ENCODE measurements around the gene GPHA2.

GPHA2 gene

GRCh38 chr11:64892838-64893193, 42.9 kb downstream of the GPHA2 start:
- TF ChIP-seq RAD21 (IDR thresholded peaks at IDR 0.05; ENCODE audit: low read depth) (no peak), NFIC (IDR thresholded peaks at IDR 0.05) (no peak), TCF12 (IDR thresholded peaks at IDR 0.05; ENCODE audit: low read depth) (no peak), EP300 (IDR thresholded peaks at IDR 0.05; ENCODE audit: borderline replicate concordance) (no peak), ZBTB7A (IDR thresholded peaks at IDR 0.05; ENCODE audit: low read depth) (no peak), FOXM1 (IDR thresholded peaks at IDR 0.05; ENCODE audit: borderline replicate concordance, low read depth) (no peak), CREB1 (IDR thresholded peaks at IDR 0.05; ENCODE audit: low read depth) (no peak), MAX (IDR thresholded peaks at IDR 0.05) (no peak), CEBPB (IDR thresholded peaks at IDR 0.05) (no peak), TEAD4 (IDR thresholded peaks at IDR 0.05) (no peak), YY1 (IDR thresholded peaks at IDR 0.05; ENCODE audit: low read depth) (no peak), TAF1 (IDR thresholded peaks at IDR 0.05; ENCODE audit: low read depth) (no peak), EGR1 (IDR thresholded peaks at IDR 0.05) (no peak)
- TF ChIP-seq, protein P1, sequence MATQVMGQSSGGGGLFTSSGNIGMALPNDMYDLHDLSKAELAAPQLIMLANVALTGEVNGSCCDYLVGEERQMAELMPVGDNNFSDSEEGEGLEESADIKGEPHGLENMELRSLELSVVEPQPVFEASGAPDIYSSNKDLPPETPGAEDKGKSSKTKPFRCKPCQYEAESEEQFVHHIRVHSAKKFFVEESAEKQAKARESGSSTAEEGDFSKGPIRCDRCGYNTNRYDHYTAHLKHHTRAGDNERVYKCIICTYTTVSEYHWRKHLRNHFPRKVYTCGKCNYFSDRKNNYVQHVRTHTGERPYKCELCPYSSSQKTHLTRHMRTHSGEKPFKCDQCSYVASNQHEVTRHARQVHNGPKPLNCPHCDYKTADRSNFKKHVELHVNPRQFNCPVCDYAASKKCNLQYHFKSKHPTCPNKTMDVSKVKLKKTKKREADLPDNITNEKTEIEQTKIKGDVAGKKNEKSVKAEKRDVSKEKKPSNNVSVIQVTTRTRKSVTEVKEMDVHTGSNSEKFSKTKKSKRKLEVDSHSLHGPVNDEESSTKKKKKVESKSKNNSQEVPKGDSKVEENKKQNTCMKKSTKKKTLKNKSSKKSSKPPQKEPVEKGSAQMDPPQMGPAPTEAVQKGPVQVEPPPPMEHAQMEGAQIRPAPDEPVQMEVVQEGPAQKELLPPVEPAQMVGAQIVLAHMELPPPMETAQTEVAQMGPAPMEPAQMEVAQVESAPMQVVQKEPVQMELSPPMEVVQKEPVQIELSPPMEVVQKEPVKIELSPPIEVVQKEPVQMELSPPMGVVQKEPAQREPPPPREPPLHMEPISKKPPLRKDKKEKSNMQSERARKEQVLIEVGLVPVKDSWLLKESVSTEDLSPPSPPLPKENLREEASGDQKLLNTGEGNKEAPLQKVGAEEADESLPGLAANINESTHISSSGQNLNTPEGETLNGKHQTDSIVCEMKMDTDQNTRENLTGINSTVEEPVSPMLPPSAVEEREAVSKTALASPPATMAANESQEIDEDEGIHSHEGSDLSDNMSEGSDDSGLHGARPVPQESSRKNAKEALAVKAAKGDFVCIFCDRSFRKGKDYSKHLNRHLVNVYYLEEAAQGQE (IDR thresholded peaks at IDR 0.05; ENCODE audit: low read depth) = no peak
- TF ChIP-seq, protein P2, sequence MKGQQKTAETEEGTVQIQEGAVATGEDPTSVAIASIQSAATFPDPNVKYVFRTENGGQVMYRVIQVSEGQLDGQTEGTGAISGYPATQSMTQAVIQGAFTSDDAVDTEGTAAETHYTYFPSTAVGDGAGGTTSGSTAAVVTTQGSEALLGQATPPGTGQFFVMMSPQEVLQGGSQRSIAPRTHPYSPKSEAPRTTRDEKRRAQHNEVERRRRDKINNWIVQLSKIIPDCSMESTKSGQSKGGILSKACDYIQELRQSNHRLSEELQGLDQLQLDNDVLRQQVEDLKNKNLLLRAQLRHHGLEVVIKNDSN (IDR thresholded peaks at IDR 0.05) = no peak

DNA sequence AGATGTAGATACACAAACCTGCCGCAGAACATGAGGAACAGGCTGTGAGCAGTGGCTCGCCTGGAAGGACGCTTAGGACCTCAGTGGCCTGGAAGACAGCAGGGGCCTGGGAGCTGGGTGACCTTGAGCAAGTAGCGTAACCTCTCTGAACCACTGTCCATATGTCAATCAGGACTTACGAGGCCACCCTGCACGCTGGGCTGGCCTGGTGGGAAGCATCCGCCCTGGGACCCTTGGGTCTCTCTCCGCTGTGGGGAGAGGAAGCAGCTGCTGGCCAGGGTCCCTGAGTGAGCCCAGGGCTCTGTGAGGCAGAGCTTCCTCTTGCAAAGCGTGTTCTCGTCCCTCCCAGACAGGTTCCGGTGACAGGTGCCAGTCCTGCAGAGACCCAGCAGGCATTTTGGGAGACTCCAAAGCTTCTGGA, 43.3 kb downstream of the GPHA2 start:
- TF ChIP-seq ZBTB7A (IDR thresholded peaks at IDR 0.05; ENCODE audit: low read depth) = no peak
- TF ChIP-seq FOXM1 (IDR thresholded peaks at IDR 0.05; ENCODE audit: borderline replicate concordance, low read depth) = no peak
- TF ChIP-seq, protein P2 (IDR thresholded peaks at IDR 0.05) = no peak
- TF ChIP-seq RAD21 (IDR thresholded peaks at IDR 0.05; ENCODE audit: low read depth) = no peak
- TF ChIP-seq CEBPB (IDR thresholded peaks at IDR 0.05) = no peak
- TF ChIP-seq TCF12 (IDR thresholded peaks at IDR 0.05; ENCODE audit: low read depth) = no peak
- TF ChIP-seq EGR1 (IDR thresholded peaks at IDR 0.05) = no peak
- no peak for TF ChIP-seq MAX (IDR thresholded peaks at IDR 0.05)
- TF ChIP-seq TAF1 (IDR thresholded peaks at IDR 0.05; ENCODE audit: low read depth) = no peak
- no peak for TF ChIP-seq CREB1 (IDR thresholded peaks at IDR 0.05; ENCODE audit: low read depth)
- no peak for TF ChIP-seq TEAD4 (IDR thresholded peaks at IDR 0.05)
- TF ChIP-seq, protein P1 (IDR thresholded peaks at IDR 0.05; ENCODE audit: low read depth) = no peak

DNA sequence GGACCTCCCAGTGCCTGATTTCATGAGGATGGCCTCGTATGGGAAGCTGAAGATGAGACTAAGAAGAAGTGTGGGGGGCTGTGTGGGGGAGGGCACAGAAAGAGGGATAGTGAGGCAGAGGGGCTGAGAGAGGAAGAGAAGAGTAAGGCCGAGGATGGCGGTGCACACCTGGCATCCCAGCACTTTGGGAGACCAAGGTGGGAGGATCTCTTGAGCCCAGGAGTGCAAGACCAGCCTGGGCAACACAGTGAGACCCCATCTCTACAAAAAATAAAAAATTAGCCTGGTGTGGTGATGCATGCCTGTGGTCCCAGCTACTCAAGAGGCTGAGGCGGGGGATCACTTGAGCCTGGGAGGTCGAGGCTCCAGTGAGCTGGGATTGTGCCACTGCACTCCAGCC, 43.8 kb downstream of the GPHA2 start:
- no peak for TF ChIP-seq CREB1 (IDR thresholded peaks at IDR 0.05; ENCODE audit: low read depth)
- TF ChIP-seq NFIC (IDR thresholded peaks at IDR 0.05) = no peak
- TF ChIP-seq, protein P1 (IDR thresholded peaks at IDR 0.05; ENCODE audit: low read depth) = no peak

GRCh38 chr11:64891215-64891848, 44.4 kb downstream of the GPHA2 start:
- TF ChIP-seq CEBPB (IDR thresholded peaks at IDR 0.05) (no peak), TEAD4 (IDR thresholded peaks at IDR 0.05) (no peak), FOXM1 (IDR thresholded peaks at IDR 0.05; ENCODE audit: borderline replicate concordance, low read depth) (no peak), TAF1 (IDR thresholded peaks at IDR 0.05; ENCODE audit: low read depth) (no peak), ZBTB7A (IDR thresholded peaks at IDR 0.05; ENCODE audit: low read depth) (no peak), CREB1 (IDR thresholded peaks at IDR 0.05; ENCODE audit: low read depth) (no peak), EP300 (IDR thresholded peaks at IDR 0.05; ENCODE audit: borderline replicate concordance) (no peak), EGR1 (IDR thresholded peaks at IDR 0.05) (no peak), YY1 (IDR thresholded peaks at IDR 0.05; ENCODE audit: low read depth) (no peak), NFIC (IDR thresholded peaks at IDR 0.05) (no peak), TCF12 (IDR thresholded peaks at IDR 0.05; ENCODE audit: low read depth) (no peak)
- TF ChIP-seq, protein P1 (IDR thresholded peaks at IDR 0.05; ENCODE audit: low read depth) = no peak
- TF ChIP-seq, protein P2 (IDR thresholded peaks at IDR 0.05) = no peak
